ENCODE data around the gene KRTAP9-7.

- TF ChIP-seq CTCF (IDR thresholded peaks at IDR 0.05; ENCODE audit: low read depth, low read length) (no peak), EZH2phosphoT487 (IDR thresholded peaks at IDR 0.05; ENCODE audit: low read depth) (no peak)
Measured at GRCh38 chr17:41287050-41287449, 11.6 kb downstream of the KRTAP9-7 start.
